Sigmoid colon (tissue), 7 donors: ENCODE data around the gene FAM83G. TPM values are rescaled to one million over a fixed set of nuclear protein-coding genes. Genes with fewer than 3 reads are reported as not detected.
A peak's percentile ranks its signal among the peaks of the same experiment; 100 is the strongest.
"Not testable (repeated sequence)": the region's sequence is repeated elsewhere in the genome, so short reads cannot be mapped to it uniquely, and the experiment has no call there.

ENCODE experiments used
- DNase-seq: peaks from one replicate; pipeline ENCODE4 v3.0.0-alpha.2; 2019
- H3K27ac ChIP-seq, 4 donors: fragments of 200-600 bp; sonication (generic); one replicate each; pipeline ENCODE4 v1.5.1; 2016 to 2019; ENCODE audit warnings: mild to moderate bottlenecking in 1 of 4
- H3K27me3 ChIP-seq, 3 donors: fragments of 200-600 bp; sonication (generic); one replicate each; pipeline ENCODE4 v1.5.1; 2019; ENCODE audit warnings: mild to moderate bottlenecking in 1 of 3
- H3K36me3 ChIP-seq, 4 donors: fragments of 200-600 bp; sonication (generic); one replicate each; pipeline ENCODE4 v1.5.1; 2016 to 2019
- H3K4me1 ChIP-seq, 4 donors: fragments of 200-600 bp; sonication (generic); one replicate each; pipeline ENCODE4 v1.5.1; 2017 to 2019
- H3K4me3 ChIP-seq, 4 donors: fragments of 200-600 bp; sonication (generic); one replicate each; pipeline ENCODE4 v1.5.1; 2017 to 2019; ENCODE audit warnings: mild to moderate bottlenecking in 2 of 4, moderate library complexity in 1 of 4
- H3K9me3 ChIP-seq, 4 donors: fragments of 200-600 bp in 3 of 4; sonication (generic) in 3 of 4; one replicate each; pipeline versions ENCODE4 v1.5.1 to v1.6.1; 2013 to 2019
- CTCF ChIP-seq, 4 experiments: fragments of 450-650 bp in 3 of 4; fragments of 200-600 bp in 1 of 4; IDR thresholded peaks; one replicate each; pipeline ENCODE4 v1.5.1; 2016 to 2019; ENCODE audit warnings: antibody characterized with exemption in 4 of 4, mild to moderate bottlenecking in 3 of 4, moderate library complexity in 2 of 4
- POLR2A ChIP-seq, 2 donors: fragments of 450-650 bp; IDR thresholded peaks; one replicate each; pipeline ENCODE4 v1.6.1; 2016; ENCODE audit warnings: antibody characterized with exemption in 2 of 2, mild to moderate bottlenecking in 2 of 2, moderate library complexity in 2 of 2
- WGBS, 2 donors: extraction: QIAGEN DNeasy Blood & Tissue Kit; methylation state at CpG; one replicate each; pipeline ENCODE4 v1.1.7; 2013; 5-methylcytosine and 5-hydroxymethylcytosine counted together
- intact Hi-C: fragments of 100-400 bp; cut with DNase I; formaldehyde crosslinking; loops from one replicate; pipeline ENCODE4 v1.15.1; 2023
- polyA plus RNA-seq, 3 donors: library from polyadenylated mRNA; stranded (reverse); fragments of 200-250 nt; gene quantifications; one replicate each; pipeline ENCODE4 v1.2.3, GENCODE V29; 2013
- total RNA-seq, 4 donors: library from RNA; depleted of rRNA; stranded (reverse); fragments of >200 nt; gene quantifications; one replicate each; pipeline ENCODE4 v1.1.0, GENCODE V29; 2016
- donor health status: healthy with polysubstance abuse.
- donor health status: Bipolar disorder and iron deficiency.
- donor health status: healthy.

FAM83G gene
- total and polyA plus RNA-seq, 7 donors: 2.3 to 23.8 (median 2.9) TPM

GRCh38 chr17:19037547-19037946, 33.0 kb upstream of the FAM83G start:
- H3K27ac ChIP-seq: not testable (repeated sequence)
- whole genome bisulfite sequencing, 2 donors: 0% methylated on average over 1 of the region's 6 CpGs; no CpG with 5 or more reads in 1 of the 2 donors

GRCh38 chr17:19036186-19036585, 31.6 kb upstream of the FAM83G start:
- H3K36me3 ChIP-seq, H3K4me1 ChIP-seq, intact Hi-C loops, H3K27ac ChIP-seq, DNase-seq, H3K27me3 ChIP-seq, H3K9me3 ChIP-seq, H3K4me3 ChIP-seq: not testable (repeated sequence)
- WGBS, 2 donors: no CpG with 5 or more reads among the region's 6 CpGs

More at GRCh38 chr17:19037547-19037946, 33.0 kb upstream of the FAM83G start:
- intact Hi-C loops, DNase-seq, H3K9me3 ChIP-seq, H3K4me3 ChIP-seq, H3K36me3 ChIP-seq, H3K27me3 ChIP-seq, H3K4me1 ChIP-seq: not testable (repeated sequence)

GRCh38 chr17:19032377-19032988, 27.9 kb upstream of the FAM83G start:
- DNase-seq, H3K36me3 ChIP-seq, H3K27me3 ChIP-seq, intact Hi-C loops, H3K9me3 ChIP-seq, H3K4me1 ChIP-seq, H3K4me3 ChIP-seq: not testable (repeated sequence)
- 8 to 64% methylated on average over 3 of the region's 24 CpGs for WGBS, 2 donors
- H3K27ac ChIP-seq: peak overlapping the region in 1 of 4 donors; percentile 50

- DNase-seq: peak; percentile 75
- H3K27me3 ChIP-seq, intact Hi-C loops, H3K9me3 ChIP-seq, H3K4me3 ChIP-seq, H3K36me3 ChIP-seq, H3K4me1 ChIP-seq: not testable (repeated sequence)
- no CpG with 5 or more reads among the region's 4 CpGs for WGBS, 2 donors
- H3K27ac ChIP-seq: peak overlapping the region in 1 of 4 donors; percentile 50
- TF ChIP-seq CTCF (IDR thresholded peaks at IDR 0.05): peak in 1 of 4 experiments; percentile 33
Observed at GRCh38 chr17:19031729-19032128, 27.2 kb upstream of the FAM83G start.

- H3K27ac ChIP-seq, H3K36me3 ChIP-seq, intact Hi-C loops, H3K4me3 ChIP-seq, H3K4me1 ChIP-seq, DNase-seq, H3K27me3 ChIP-seq, H3K9me3 ChIP-seq: not testable (repeated sequence)
- WGBS, 2 donors: 18 to 82% methylated on average over 2 of the region's 5 CpGs
Observed at GRCh38 chr17:19030771-19031449, 26.3 kb upstream of the FAM83G start.

- H3K27ac ChIP-seq, H3K27me3 ChIP-seq, H3K36me3 ChIP-seq, DNase-seq, H3K4me1 ChIP-seq, intact Hi-C loops, H3K9me3 ChIP-seq, H3K4me3 ChIP-seq: not testable (repeated sequence)
- WGBS, 2 donors: 82 to 90% methylated on average over 2 of the region's 5 CpGs
Observed at GRCh38 chr17:19029740-19030139, 25.2 kb upstream of the FAM83G start.

- WGBS, 2 donors: no CpG with 5 or more reads among the region's 11 CpGs
- DNase-seq, H3K27ac ChIP-seq, H3K9me3 ChIP-seq, H3K36me3 ChIP-seq, intact Hi-C loops, H3K4me1 ChIP-seq, H3K27me3 ChIP-seq, H3K4me3 ChIP-seq: not testable (repeated sequence)
Observed at GRCh38 chr17:19028671-19029070, 24.1 kb upstream of the FAM83G start.

- no peak overlapping the region for H3K27ac ChIP-seq
- H3K27me3 ChIP-seq: no peaks in the 10 kb centered on the region
- H3K4me3 ChIP-seq: no peak overlapping the region
- TF ChIP-seq POLR2A (IDR thresholded peaks at IDR 0.05) (no peak), CTCF (IDR thresholded peaks at IDR 0.05) (no peak)
- H3K9me3 ChIP-seq: no peaks in the 10 kb centered on the region
- 81 to 89% methylated on average over 22 of the region's 22 CpGs for WGBS, 2 donors
- intact Hi-C loops: no loop called here
- peak; percentile 30 for DNase-seq
- no peaks in the 10 kb centered on the region for H3K36me3 ChIP-seq
- H3K4me1 ChIP-seq: no peaks in the 10 kb centered on the region
Observed at GRCh38 chr17:19024101-19025078, 19.8 kb upstream of the FAM83G start.
